ENCODE results near the gene SPATA16.

- TF ChIP-seq CTCF (IDR thresholded peaks at IDR 0.05; ENCODE audit: low read length), result no peak
- TF ChIP-seq EZH2phosphoT487 (IDR thresholded peaks at IDR 0.05; ENCODE audit: low read length), result no peak
Measured at GRCh38 chr3:173004681-173005080, 136.4 kb downstream of the SPATA16 start.
